ENCODE measurements around the gene PATJ.

Gene PATJ

DNA sequence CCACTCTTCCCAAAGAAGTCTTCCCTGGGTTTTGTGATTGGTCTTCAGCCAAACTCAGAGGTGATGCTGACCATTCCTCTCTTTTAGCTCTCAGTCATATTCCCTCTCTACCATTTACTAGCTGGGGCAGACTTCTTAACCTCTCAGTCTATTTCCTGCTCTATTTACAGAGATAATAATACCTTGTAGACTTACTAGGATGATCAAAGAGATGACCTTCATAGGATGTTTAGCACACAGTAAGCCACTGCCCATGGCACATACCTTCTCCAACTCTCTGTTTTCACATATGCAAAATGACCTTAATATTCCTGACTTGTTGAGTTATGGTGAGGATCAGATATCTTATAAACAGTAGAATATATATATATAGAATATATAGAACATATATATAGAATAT, 346.2 kb downstream of the PATJ start:
- H3K27me3 ChIP-seq, result no peaks in the 10 kb centered on the region
- H3K4me3 ChIP-seq (ENCODE audit: low read depth in 1 of 2, low read length in 1 of 2), result no peak overlapping the region
- TF ChIP-seq, protein P1, sequence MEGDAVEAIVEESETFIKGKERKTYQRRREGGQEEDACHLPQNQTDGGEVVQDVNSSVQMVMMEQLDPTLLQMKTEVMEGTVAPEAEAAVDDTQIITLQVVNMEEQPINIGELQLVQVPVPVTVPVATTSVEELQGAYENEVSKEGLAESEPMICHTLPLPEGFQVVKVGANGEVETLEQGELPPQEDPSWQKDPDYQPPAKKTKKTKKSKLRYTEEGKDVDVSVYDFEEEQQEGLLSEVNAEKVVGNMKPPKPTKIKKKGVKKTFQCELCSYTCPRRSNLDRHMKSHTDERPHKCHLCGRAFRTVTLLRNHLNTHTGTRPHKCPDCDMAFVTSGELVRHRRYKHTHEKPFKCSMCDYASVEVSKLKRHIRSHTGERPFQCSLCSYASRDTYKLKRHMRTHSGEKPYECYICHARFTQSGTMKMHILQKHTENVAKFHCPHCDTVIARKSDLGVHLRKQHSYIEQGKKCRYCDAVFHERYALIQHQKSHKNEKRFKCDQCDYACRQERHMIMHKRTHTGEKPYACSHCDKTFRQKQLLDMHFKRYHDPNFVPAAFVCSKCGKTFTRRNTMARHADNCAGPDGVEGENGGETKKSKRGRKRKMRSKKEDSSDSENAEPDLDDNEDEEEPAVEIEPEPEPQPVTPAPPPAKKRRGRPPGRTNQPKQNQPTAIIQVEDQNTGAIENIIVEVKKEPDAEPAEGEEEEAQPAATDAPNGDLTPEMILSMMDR (IDR thresholded peaks at IDR 0.05), result no peak
- no peaks in the 10 kb centered on the region for H3K9me3 ChIP-seq
- H3K4me1 ChIP-seq (ENCODE audit: control insufficient read depth in 1 of 2, insufficient read depth in 1 of 2, low read depth in 1 of 2, low read length in 1 of 2), result no peaks in the 10 kb centered on the region
- no peaks in the 10 kb centered on the region for H3K36me3 ChIP-seq
- H3K27ac ChIP-seq, result no peak overlapping the region

DNA sequence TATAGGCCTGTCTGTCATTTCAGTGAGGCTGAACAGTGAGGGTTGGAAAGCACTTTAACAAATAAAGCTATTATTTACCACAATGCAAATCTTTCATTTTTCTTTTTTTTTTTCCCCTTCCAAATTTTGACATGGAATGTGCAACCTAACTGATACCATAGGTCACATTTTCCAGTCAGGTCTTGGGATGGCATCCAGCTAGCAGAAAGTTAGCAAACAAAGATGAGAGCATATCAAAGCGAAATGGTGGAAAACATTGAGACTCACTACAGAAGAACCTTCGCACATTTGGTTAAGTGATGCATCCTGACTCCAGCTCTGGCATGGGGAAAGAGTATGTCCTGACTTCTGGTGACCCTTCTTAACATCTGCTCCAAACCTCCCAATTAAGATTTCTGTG, 347.3 kb downstream of the PATJ start:
- no peaks in the 10 kb centered on the region for H3K27me3 ChIP-seq
- TF ChIP-seq, protein P1 (IDR thresholded peaks at IDR 0.05), result no peak
- no peak overlapping the region for H3K27ac ChIP-seq
- H3K36me3 ChIP-seq, result no peaks in the 10 kb centered on the region
- H3K4me1 ChIP-seq (ENCODE audit: control insufficient read depth in 1 of 2, insufficient read depth in 1 of 2, low read depth in 1 of 2, low read length in 1 of 2), result no peaks in the 10 kb centered on the region
- no peak overlapping the region for H3K4me3 ChIP-seq (ENCODE audit: low read depth in 1 of 2, low read length in 1 of 2)
- H3K9me3 ChIP-seq, result no peaks in the 10 kb centered on the region

DNA sequence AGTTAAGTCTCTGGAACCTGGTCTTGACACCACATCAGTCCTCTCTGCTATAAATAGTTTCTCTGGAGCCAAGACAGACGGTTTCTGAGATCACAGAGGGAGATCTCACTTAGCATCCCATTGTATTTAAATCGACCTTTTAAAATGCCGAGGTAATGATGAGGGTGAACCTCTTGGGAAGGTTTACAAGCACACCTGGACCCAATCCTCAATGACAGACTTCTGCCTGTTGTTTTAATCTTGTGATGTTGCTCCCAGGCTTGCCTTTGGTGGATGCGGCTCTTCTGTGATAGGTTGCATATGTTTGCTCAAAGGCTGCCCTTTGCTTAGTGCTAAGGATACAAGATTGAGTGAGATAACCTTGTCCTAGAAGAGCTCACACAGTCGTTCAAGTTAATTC, 347.7 kb downstream of the PATJ start:
- TF ChIP-seq, protein P1 (IDR thresholded peaks at IDR 0.05), result no peak
- no peaks in the 10 kb centered on the region for H3K27me3 ChIP-seq
- no peaks in the 10 kb centered on the region for H3K4me1 ChIP-seq (ENCODE audit: control insufficient read depth in 1 of 2, insufficient read depth in 1 of 2, low read depth in 1 of 2, low read length in 1 of 2)
- no peaks in the 10 kb centered on the region for H3K36me3 ChIP-seq
- H3K9me3 ChIP-seq, result no peaks in the 10 kb centered on the region
- H3K4me3 ChIP-seq (ENCODE audit: low read depth in 1 of 2, low read length in 1 of 2), result no peak overlapping the region
- no peak overlapping the region for H3K27ac ChIP-seq

DNA sequence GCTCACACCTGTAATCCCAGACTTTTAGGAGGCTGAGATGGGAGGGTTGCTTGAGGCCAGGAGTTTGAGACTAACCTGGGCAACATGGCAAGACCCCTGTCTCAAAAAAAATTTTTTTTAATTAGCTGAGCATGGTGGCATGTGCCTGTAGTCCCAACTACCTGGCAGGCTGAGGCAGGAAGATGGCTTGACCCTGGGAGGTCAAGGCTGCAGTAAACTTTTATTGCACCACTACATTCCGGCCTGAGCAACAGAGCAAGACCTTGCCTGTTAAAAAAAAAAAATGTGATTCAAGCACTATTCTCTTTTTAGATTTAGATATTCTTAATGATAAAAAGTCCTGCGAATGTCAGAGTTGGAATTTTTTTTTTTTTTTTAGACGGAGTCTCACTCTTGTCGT, 349.8 kb downstream of the PATJ start:
- H3K4me3 ChIP-seq (ENCODE audit: low read depth in 1 of 2, low read length in 1 of 2), result no peak overlapping the region
- TF ChIP-seq, protein P1 (IDR thresholded peaks at IDR 0.05), result no peak
- H3K27ac ChIP-seq, result no peak overlapping the region
- no peaks in the 10 kb centered on the region for H3K4me1 ChIP-seq (ENCODE audit: control insufficient read depth in 1 of 2, insufficient read depth in 1 of 2, low read depth in 1 of 2, low read length in 1 of 2)
- no peaks in the 10 kb centered on the region for H3K27me3 ChIP-seq
- no peaks in the 10 kb centered on the region for H3K36me3 ChIP-seq
- H3K9me3 ChIP-seq, result no peaks in the 10 kb centered on the region

DNA sequence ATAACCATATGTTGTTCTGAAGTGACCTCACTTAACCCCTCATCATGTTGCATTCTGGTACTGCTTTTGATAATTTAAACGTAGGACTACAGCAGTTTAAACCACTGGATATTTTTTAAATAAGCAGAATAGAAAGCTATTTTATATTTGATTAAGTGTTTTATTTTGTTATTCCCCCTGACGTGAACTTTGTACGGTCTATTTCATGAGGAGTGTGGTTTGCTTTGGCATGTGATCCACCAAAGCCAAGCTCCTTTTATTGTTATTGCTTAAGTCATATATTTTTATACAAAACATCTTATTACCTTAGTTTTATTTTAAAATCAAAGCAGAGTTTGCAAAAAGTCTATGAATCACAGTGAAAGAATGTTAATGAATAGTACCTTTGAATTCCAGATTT, 351.0 kb downstream of the PATJ start:
- TF ChIP-seq, protein P1 (IDR thresholded peaks at IDR 0.05), result no peak
- Histone ChIP-seq H3K27ac (no peak overlapping the region), H3K27me3 (no peaks in the 10 kb centered on the region), H3K4me3 (ENCODE audit: low read depth in 1 of 2, low read length in 1 of 2) (no peak overlapping the region), H3K9me3 (no peaks in the 10 kb centered on the region), H3K4me1 (ENCODE audit: control insufficient read depth in 1 of 2, insufficient read depth in 1 of 2, low read depth in 1 of 2, low read length in 1 of 2) (no peaks in the 10 kb centered on the region), H3K36me3 (no peaks in the 10 kb centered on the region)

DNA sequence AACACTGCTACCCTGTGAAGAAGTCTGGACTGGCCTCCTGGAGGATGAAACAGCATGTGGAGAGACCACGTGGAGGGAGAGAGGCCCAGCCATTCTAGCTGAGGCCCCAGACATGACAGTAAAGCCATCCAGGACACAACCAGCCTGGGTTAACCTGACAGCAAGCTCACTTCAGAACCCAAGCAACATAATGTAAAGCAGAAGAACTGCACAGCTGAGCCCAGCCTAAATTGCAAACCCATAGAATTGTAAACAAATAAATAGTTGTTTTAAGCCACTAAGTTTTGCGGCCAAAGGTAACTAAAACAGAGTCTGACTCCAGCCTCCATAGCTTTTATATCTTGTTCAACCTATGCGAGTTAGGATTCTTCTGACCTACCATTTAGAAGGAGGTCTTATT, 355.2 kb downstream of the PATJ start:
- Histone ChIP-seq H3K27me3 (no peaks in the 10 kb centered on the region), H3K9me3 (no peaks in the 10 kb centered on the region), H3K4me3 (ENCODE audit: low read depth in 1 of 2, low read length in 1 of 2) (no peak overlapping the region), H3K36me3 (no peaks in the 10 kb centered on the region), H3K4me1 (ENCODE audit: control insufficient read depth in 1 of 2, insufficient read depth in 1 of 2, low read depth in 1 of 2, low read length in 1 of 2) (no peaks in the 10 kb centered on the region), H3K27ac (no peak overlapping the region)
- TF ChIP-seq, protein P1 (IDR thresholded peaks at IDR 0.05), result no peak

All from neutrophil (primary cell).